Right ventricle myocardium inferior (tissue), 1 donor: ENCODE data around the gene GPR171. TPM values are rescaled to one million over a fixed set of nuclear protein-coding genes. Genes with fewer than 3 reads are reported as not detected.

ENCODE experiments used
- ATAC-seq: fragments of 200-7000 bp; cut with Tn5 transposase; one replicate; pipeline ENCODE4 v1.9.1; 2020; ENCODE audit warnings: mild to moderate bottlenecking, moderate library complexity
- DNase-seq: peaks from one replicate; pipeline ENCODE4 v3.0.0; 2021; ENCODE audit errors: missing footprints
- intact Hi-C: fragments of 100-400 bp; cut with DNase I; formaldehyde crosslinking; loops from one replicate; pipeline ENCODE4 v1.11.0; 2022
- total RNA-seq: library from RNA; stranded (reverse); fragmentation: NEBNext Ultra II Directional; extraction: Animal tissue kit (Norgen Biotek cat#: 25700); gene quantifications from one replicate; pipeline ENCODE4 v1.2.1, GENCODE V29; 2021
- donor health status: DM: no; HTN: yes; CAD: no; lungs with severe emphysema.

Gene GPR171
- total RNA-seq, 1 donor from 2014 or later, result 0.24 TPM

DNA sequence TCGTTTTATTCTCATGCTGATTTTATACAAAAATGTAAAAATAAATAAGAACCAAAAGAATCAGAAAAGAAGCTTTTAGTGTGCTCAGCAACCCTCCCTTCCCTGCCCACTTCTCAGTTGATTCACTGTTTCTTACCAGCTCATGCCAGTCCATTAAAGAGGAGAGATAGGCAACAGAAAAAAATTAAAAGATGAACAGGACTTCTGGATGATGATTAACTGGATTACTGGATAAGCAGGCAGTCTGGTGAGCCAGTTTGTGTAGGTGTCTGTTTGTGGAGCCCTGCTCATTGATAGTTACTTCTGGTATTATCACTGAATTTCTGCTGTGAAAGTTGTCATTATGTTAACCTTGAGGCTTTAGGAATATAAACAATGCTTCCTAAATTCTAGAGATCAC, 15.1 kb upstream of the GPR171 start:
- ATAC-seq (no peak), DNase-seq (no peak)
- intact Hi-C loops, result no loop called here

DNA sequence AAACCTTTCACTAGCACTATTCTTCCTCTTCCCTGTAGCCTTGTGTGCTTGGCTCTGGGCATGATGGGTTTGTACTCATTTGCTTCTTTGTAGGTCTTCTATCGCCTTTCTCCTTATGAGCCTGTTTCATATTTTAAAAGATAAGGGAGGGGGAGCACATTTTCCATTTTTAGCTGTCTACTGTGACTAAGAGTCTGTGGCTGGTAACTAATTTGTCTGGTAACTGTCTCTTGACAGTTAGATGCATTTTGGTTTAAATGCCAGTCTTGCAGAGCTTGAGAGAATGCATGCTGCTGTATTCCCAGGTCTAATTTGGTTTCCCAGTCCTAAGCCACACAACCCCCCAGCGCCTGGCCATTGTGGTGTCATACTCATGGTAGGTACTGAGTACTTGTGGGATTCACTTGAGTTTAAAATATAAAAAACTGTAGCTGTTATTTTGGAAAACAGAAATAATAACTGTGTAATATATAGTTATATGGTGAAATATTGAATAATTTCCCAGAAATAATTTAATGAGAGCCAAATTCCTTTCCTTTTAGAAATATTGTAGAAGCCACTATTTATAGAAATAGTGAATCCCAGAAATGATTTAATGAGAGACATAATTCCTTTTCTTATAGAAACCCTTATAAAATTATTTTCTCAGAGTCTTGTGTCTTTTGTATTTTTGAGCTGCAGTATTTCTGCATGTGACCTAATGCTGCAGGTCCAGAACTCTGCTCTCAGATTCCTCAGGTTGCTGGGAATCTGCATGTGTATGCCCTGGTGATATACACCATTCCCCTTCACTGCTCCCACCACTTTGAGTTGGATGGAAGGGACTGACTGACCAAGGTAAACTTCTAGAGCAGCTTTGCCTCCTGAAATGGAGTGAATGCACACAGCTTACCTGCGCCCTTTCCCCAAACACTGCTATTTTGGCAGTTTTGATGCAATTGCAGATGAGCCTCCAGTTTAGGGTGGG, 13.9 kb upstream of the GPR171 start:
- intact Hi-C loops, result no loop called here
- ATAC-seq (peak; percentile 31), DNase-seq (no peak)

DNA sequence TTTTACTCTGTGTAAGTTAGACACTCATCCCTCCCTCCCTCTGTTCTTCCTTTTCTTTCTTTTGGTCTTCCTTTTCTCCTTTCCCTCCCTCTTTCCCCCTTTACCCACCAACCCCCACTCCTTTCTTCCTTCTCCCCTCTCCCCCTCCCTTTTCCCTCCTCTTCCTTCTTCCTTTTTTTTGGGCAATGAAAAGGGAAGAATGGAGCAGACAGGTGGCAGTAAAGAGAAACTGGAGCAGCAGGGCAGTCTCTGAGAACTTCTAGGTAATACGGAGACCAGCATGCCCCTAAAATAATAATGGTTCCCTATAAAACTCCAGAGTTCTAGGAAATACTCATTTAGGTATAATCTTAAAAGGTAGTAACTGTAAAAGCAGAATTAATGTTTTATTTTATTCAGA, 11.4 kb upstream of the GPR171 start:
- DNase-seq (no peak), ATAC-seq (no peak)
- intact Hi-C loops, result no loop called here

DNA sequence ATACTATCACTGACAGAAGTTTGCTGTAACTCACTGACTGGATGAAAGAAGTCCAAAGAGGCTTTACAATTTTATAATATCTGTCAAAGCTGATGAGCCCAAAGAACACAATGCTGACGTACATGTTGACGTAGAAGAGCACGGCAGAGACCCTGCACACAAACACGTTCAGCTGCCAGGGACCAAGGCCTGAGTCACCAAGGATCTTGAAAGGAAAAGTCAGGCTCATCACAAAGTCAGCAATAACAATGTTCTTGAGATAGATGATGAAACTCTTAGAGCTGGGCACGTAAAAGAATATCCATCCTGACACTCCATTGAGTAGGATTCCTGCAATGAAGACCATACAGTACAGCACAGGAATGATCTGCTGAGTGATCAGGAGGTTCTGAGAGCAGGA, 10.9 kb upstream of the GPR171 start:
- intact Hi-C loops, result no loop called here
- ATAC-seq, result no peak
- DNase-seq, result no peak

DNA sequence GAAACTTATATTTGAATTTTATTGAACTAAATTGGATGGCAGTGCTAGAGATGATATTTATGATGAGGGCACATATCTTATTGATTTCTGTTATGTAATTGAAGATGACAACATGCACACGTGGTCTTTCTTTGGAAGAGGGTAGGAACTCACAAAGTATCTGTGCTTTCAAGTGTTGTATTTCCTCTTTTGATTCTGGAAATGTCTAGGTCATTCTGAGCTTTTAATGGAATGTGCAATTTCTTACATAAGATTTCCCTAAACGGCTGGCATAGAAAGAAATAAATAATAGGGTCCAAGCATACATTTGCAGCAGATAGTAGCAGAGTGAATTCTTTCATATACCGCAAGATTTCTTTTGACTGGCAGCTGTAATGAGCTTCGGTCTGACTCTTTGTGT, 10.1 kb upstream of the GPR171 start:
- no peak for DNase-seq
- ATAC-seq, result no peak
- intact Hi-C loops, result no loop called here

DNA sequence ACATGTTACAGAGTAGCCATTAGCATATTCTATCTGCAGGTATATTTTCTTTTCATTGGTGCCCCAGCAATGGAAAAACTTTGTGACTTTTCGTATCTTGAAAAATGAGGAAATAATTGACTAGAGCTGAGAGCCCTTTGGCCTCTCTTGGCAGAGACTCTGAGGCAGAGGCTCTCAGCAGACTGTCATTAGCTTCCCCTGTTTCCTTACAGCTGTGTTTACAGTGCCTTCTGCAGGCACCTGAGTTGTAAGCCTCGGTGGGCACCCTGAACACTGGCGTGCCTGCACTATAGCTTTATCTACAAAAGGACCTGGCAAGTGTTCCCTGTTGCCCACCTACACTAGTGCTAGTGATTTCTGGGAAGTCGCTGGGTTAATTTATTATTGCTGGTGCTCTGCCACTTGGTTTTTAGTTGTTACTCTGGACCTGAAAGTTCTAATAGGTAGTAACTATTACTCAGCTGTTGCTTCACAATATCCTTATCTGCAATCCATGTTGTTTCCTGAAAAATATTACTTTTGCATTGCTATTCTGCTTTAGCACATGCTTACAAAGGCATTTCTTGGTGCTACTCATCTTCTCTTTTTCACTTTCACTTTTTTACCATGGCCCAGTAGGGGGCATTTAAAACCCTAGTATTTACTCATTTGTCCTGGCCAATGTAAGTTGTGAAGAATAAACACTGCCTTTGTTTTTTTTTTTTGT, 7.8 kb upstream of the GPR171 start:
- intact Hi-C loops, result no loop called here
- ATAC-seq, result peak; percentile 39
- DNase-seq, result no peak

DNA sequence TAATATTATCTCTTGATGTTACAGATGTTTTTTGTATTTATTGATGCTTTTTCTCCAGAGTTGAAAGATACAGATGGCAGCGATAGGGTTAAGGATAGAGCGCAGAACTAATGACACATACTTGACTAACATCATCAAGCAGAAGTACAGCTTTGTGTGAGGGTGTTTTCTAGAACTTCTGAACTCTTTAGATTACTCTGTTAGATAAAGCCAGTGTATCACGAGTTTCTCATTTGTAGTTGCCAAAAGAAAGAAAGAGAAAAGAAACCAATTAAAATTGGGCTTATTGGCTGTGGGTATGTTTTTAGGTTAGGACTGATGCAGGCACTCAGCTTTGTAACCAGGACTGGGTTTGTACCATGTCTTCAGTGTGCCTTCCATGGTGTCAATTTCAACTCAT, 6.6 kb upstream of the GPR171 start:
- no peak for DNase-seq
- intact Hi-C loops, result no loop called here
- ATAC-seq, result no peak

DNA sequence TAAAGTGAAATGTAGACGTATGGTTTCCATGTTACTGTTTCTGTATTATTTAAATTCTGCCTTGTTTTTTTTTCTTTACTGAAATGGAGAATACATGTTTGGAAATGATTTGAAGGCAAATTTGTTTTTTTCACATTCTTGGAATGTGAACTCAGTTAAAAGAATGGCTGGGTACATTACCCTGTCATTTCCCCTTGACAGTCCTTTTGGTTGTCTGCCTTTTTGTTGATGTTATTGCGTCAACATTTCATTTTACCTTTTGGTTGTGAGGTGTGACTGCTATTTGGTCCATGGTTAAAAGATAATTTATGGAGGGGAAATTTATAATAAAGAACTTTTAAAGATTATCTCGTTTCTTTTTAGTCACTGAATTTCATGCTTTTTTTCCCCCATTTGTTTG, 3.2 kb upstream of the GPR171 start:
- intact Hi-C loops, result no loop called here
- ATAC-seq (no peak), DNase-seq (no peak)

DNA sequence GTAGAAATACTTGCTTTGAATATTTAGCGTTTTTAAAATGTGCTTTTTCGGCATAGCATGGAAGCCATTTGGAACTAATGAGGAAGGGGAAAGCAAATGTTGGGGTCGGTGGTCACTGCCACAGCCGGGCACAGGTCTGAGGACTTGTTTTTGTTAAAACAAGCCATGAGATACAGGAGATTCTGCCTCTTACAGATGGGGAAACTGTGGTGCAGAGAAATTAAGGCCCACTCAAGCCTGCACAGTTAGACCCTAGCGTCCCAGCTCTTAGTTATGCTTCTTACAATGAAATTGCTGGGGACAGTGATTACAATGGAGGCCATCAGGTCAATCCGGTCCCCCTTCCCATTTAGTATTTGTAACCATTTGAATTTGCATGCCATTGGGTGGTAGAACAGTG, 2.5 kb upstream of the GPR171 start:
- no peak for ATAC-seq
- no peak for DNase-seq
- intact Hi-C loops, result no loop called here

DNA sequence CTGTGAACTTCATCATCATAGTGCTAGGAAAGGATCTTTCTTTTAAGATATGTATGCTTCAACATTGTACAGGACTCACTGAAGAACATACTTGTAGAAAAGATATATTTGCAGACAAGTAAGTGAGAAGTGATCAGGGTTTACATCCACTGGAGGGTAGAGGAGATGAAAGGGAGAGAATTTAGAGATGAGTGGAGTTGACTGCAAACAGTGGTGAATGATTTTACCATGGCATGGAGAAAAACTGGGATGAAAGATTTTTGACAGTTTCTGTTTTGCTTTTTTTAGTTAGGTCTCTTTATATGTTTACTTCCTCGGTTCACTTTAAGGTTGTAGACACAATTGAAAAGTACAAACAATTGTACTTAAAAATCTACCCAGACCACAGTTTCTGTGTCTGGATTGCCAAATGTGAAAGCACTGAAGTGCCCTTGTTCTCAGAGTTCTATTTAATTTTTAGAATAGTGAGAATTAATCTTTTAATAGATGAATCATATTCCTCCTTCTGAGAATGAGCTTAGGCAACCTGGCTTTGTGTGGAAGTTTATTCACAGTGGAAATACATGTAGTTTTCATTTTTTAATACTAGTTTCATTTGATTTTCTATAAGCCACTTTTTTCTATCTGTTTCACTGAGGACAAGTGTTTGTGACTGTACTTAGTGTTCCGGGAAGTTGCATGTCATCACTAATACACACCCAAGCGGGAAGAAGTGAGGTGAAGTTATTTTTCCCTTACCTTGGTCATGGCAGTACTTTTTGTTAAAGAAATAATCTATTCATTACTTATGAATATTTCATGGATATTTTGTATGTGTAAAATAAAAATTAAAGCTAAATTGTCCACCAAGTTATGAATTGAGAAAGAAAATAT, 1.8 kb upstream of the GPR171 start:
- DNase-seq, result no peak

DNA sequence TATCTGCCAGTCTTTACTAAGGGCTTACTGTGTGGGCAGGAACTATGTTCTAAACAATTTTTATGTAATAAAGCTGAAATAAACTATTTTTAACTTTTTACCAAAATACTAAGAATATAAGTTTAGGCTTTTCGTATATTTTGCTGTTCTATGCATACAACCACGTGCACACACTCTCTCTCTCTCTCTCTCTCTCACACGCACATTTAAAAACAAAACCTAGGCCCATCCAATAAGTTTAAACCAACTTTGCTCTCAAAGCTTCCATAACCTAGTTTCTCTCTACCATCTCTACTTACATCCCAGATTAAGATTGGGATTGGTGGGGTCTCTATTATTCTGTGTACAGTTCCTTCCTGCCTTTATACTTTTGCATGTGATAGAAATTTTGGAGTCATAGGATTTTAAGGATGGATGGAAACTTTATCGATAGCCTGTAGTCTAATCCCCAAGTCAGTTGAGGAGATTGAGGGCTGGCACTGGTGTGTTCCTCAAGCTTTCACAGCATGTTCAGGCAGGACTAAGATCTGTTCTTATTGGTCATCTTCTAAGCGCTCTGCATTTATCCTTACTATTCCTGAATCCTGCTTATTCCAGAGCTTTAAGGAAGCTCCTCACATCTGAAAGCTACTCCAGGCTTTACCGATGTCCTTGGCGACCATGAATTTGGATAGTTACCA, 1.8 kb downstream of the GPR171 start:
- ATAC-seq (no peak), DNase-seq (no peak)
- intact Hi-C loops, result no loop called here

More for the DNA sequence above, 1.8 kb upstream of the GPR171 start:
- ATAC-seq, result no peak
- intact Hi-C loops, result no loop called here

DNA sequence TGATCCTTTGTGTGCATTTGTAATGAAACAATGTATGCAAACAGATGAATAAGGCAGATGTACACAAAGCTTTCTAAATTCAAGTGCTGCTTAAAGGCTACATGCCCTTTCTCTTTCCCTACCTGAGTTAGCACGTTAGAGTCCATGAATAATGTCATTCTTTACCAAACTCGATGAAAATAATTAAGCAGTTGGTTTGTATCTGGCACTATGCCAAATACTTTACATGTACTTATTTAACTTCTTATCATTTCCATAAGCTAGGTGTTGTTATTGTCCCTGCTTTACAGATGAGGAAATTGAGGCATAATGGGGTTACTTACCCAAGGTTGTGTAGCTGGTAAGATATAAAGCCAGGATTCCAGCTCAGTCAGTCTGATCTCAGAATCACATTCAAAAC, 2.4 kb downstream of the GPR171 start:
- intact Hi-C loops, result no loop called here
- ATAC-seq, result no peak
- no peak for DNase-seq

DNA sequence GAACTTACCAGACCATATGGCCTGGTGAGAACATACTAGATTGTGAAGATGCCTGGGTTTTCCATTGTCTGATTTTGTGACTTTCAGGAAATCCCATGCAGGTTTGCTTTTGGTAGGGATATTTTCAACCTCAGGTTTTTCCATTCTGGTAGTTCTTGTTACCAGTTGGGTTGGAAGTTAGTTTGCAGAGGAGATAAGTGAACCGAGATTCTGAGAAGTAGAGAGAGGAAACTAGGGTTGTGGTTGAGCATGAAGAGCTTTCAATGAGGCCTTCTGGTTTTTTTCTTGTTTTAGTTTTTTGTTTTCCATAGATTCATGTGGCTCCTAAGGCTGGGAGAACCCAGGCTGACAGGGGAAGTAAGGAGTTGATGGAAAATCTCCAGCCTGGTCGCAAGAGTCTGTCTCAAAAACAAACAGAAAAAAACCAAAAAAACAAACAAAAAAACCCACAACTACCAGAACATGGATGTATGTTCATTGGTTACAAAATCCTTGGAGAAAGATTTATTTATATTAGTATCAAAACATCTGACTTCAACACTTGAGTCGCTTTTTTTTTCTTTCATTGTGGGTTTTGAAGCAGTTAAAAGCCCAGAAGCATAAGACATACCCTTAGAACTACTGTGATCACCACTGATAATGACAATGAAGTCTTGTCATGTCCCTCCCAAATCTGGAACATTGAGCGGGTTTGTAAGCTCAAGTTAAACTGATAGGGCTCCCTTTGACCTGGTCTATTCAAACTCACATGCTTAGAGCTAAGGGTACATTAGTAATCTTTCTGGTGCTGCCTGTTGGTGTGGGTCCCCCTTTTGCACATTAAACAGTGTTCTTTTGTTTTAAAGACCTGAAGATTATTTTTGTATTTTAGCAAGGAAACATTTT, 3.2 kb downstream of the GPR171 start:
- intact Hi-C loops, result no loop called here
- no peak for ATAC-seq
- DNase-seq, result no peak

DNA sequence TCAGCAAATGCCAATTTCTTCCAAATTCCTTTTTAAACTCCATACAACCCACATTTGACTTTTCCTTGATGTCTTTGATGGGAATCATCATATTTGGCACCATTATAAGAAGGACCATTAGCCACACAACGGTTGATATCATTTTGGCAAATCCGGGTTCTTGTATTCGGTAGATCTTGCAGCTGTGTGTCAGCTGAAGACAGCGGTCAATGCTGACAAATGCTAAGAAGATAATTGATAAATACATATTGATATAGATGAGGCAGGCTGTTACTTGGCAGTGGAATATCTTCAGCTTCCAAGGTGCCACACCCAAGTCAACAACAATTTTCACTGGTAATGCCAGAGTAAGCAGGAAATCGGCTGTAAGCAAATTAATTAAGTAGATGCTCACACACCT, 4.2 kb downstream of the GPR171 start:
- ATAC-seq, result no peak
- intact Hi-C loops, result no loop called here
- no peak for DNase-seq

DNA sequence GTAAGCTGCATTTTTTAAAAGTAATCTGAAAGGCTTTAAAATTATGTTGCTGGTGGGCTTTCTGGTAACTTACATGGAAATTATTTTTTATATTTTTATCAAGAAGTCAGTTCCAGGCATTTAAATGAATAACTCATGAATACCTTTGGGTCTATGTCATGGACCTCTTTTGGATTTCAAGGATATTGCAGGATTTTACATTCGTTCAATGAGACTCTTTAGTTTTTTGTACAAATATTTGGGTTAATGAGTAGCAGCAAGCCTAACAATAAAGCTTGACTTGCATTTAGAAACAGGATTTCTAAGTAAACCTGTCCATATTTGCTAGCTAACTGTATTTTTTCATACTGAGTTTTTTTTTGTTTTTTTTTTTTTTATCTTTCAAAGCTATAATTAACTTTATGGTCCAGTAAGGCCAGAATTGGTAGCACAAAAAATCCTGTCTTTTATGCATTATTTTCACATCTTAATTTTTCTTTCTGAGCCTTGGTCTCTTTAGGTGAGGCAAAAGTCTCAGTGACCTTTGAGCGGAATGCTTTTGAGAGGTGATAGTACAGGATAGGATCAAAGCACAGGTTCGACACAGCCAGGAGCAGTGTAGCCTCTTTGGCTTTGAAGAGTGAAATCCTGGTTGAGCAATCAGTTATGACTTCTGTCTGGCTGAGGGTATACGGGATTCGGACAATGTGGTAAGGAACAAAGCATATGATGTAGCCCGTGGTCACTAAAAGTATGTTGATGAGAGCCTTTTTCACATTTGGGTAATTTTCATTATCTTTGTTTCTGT, 4.8 kb downstream of the GPR171 start:
- DNase-seq (no peak), ATAC-seq (no peak)
- intact Hi-C loops, result no loop called here

DNA sequence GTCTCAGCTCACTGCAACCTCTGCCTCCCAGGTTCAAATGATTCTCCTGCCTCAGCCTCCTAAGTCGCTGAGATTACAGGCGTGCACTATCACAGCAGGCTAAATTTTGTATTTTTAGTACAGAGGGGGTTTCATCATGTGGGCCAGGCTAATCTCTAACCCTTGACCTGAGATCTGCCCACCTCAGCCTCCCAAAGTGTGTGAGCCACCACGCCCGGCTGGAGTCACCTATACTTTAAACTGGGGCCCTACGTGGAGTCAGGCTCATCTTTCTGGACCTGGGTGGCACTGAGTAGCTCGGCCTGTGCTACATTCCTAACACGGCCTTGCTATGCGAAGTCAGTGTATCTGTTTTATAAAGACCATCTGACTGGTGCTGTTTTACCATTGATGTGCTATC, 5.8 kb downstream of the GPR171 start:
- DNase-seq, result no peak
- intact Hi-C loops, result no loop called here
- ATAC-seq, result no peak

DNA sequence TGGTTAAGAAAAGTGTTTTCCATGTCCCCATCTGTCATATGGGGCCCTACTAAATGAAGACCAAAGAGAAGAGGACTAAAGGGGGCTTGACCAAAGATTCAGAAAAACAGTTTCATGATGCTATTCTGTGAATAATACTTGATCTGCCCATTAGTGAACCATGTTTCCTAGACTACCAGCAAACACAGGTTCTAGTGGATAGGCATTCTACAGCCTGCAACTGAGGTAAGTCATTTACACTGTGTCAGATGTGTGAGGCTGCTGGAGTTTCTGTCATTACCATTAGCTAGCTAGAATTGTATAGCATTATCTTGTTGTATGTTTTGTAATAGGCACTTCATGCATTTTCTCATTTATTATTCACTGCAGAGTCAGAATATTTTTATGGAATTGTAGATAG, 6.6 kb downstream of the GPR171 start:
- DNase-seq, result no peak
- intact Hi-C loops, result no loop called here
- no peak for ATAC-seq
